Activated effector memory CD4-positive, alpha-beta T cell treated with Interleukin-2 at 50 U/mL for 16 hours (primary cell): ENCODE measurements around the gene MARCHF4.

ENCODE experiments used
- DNase-seq: peaks from one replicate; pipeline ENCODE4 v3.0.0-alpha.2; 2020

MARCHF4 gene

DNA sequence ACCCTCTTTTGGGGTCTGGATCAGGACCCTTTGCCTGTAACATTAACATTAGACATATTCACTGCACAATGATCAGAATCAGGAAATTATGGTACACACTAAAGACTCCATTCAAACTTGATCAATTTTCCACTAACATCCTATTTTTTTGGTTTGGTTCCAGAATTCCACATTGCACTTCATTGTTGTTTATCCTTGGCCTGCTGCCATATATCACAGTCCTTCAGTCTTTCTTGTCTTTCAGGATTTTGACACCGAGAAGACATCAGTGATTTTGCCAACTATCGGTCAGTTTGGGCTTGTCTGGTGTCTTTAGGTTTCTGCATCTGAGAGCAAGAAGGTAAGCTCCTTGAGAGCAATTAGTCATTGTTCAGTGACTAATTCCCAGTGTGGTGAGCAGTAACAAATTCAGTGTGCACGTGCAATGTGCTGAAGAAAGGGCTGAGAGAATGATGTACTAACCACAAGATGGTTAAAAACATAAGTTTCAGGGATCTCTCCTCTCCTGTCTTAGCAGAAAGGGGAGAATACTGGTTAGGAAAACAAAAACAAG, 23.5 kb downstream of the MARCHF4 start:
- no peak for DNase-seq

DNA sequence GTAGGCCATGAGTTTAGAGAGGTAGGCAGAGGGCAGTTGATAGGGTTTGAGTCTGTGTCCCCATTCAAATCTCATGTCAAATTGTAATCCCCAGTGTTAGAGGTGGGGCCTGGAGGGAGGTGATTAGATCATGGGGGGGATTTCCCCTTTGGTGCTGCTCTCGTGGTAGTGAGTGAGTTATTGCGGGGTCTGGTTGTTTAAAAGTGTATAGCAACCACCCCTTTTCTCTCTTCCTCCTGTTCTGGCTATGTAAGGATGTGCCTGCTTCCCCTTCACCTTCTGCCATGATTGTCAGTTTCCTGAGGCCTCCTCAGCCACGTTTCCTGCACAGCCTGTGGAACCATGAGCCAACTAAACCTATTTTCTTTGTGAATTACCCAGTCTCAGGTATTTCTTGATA, 25.5 kb downstream of the MARCHF4 start:
- no peak for DNase-seq

DNA sequence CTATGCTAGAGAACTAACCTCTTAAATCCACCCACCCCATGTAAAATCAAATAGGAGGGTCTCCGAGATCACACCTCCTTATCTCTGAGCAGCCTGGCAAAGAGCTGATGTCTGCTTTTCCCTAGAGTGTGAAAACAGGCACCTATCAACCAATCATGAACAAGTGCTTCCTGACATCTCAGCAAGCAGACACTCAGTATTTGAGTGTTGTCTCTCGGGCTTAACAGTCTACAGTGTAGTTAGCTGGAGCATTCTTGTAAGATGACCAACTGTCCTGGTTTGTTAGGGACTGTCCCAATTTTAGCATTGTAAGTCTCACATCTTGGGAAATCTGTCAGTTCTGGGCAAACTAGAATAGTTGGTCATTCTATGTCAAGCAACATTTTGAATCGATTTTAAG, 26.4 kb downstream of the MARCHF4 start:
- no peak for DNase-seq

DNA sequence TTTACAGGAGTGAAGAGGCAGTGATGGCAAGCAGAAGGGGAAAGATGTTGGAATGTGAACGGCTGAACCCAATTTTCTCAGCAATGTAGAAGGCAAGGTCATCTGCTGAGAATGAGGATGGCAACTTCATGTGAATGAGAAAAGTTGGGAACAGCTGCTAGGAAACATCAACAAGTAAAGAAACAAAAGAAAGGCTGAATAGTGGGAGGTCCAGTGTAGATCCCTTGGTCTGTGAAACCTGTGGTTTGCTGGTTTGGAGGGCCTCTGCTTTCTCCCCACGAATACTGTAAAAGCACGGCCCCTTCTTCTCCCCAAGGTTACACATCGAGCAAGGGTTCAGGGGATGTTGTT, 27.4 kb downstream of the MARCHF4 start:
- no peak for DNase-seq

- DNase-seq, result no peak
Measured at GRCh38 chr2:216344206-216344949, 27.9 kb downstream of the MARCHF4 start.

DNA sequence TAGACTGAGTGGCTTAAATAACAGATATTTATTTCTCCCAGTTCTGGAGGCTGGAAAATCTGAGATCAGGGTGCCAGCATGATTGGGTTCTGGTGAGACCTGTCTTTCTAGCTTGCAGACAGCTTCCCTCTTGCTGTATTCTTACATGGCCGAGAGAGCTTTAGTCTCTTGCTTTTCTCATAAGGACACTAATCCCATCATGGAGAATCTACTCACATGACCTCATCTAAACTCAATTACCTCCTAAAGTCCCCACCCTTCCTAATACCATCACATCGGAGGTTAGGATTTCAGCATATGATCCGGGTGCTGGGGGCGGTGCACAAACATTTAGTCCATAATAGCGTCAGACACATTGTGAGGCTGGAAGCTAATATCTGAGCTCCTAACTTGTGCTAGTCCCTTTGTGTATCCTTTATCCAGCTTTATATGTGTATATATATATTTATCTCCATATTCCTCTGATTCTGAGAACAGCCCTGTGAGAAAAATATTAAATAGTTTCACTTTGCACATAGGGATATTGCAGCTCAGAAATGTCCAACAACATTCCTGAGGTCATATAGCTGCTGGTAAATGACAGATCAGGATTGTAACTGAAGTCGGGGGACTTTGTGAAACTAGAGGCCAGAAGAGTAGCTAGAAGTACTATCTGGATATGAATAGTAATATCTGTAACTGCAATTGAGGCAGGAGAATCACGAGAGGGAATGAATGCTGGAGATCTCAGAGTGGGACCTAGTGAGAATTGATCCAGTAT, 28.9 kb downstream of the MARCHF4 start:
- DNase-seq, result no peak

DNA sequence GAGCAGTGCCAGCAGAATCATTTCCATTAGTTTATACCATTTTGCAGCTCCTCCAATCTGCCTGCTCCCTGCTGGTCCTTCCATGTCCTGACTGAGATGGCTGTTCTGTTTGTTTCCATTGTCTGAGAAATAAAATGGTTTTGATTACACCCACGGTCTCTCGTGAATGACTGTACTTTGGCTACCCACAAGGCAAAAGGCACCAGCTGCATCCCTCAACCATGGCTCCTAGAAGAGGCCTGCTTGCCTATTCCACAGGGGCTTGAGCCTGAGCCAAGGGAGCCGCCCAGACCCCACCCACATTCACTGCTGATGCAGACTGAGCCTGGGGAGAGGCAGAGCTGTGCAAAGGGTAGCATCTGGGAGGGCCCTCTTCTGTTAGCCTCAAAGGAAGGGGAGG, 31.2 kb downstream of the MARCHF4 start:
- DNase-seq, result no peak

DNA sequence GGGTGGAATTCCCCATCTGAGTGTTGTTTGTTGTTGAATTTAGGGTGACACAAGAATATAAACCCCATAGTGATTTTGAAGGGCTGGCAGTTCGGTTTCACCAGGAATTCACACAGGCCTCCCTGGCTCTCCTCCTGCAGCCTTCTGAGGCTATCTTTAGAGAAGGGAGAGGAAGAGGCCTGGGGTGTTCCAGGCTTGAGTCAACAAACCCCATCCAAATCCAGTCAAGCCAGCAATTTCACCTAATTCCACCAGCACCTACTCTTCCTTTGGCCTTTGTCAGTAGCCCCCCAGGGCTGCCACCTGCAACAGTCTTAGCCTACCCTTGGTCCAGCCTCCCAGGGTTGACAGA, 32.0 kb downstream of the MARCHF4 start:
- DNase-seq, result no peak

GRCh38 chr2:216339456-216340279, 32.6 kb downstream of the MARCHF4 start:
- DNase-seq, result no peak

DNA sequence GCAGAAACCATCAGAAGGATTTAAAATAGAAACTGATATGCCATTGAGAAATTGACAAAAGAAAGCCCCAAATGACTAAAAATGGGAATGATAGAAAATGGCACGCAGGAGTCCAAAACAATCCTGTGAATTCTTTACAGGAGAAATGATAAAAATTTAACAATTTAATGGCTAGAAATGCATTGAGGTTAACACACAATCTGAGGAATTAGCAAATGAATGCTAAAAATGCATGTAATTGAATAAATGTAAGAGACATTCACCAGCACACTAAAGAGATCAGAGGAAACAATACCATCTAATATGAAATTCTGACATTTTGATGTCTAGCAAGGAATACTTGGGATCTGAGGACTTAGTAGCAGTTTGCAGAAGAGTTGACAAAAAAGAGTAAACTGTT, 37.0 kb downstream of the MARCHF4 start:
- no peak for DNase-seq

GRCh38 chr2:216328347-216328746, 43.9 kb downstream of the MARCHF4 start:
- no peak for DNase-seq

DNA sequence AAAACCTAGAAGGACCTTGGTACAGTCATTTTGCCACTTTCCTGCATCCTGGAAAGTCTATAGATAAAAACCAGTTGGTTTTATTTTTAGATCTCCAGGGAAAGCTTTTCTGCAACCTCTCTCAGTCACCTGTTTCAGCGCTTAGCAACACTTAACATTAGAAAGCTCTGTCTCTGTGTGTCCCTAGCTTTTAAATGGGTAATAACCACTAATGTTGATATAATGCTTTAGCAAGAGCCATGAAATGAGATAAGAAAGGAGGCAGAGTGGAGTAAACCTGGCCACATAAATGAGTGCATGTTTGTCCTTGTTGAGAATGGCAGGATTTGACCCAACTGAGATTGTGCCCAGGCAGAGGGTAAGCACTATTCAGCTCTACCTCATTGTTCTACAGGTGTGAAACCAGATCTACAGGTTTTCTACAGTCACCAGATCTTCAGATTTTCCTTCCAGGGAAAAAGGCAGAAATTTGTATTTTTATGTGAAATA, 44.8 kb downstream of the MARCHF4 start:
- DNase-seq, result no peak
